Stimulated activated CD8-positive, alpha-beta memory T cell treated with anti-CD3 and anti-CD28 coated beads, Interleukin-7, amount 100 ng/mL, for 4 hours (primary cell): Measurements from ENCODE around the gene NME7.

ENCODE experiments used
- DNase-seq, 2 donors: peaks; one replicate each; pipeline ENCODE4 v3.0.0-alpha.2; 2020; ENCODE audit warnings: low read depth in 2 of 2

Gene NME7

GRCh38 chr1:169156580-169156979 is 211.0 kb downstream of the NME7 start:
- DNase-seq, result no peak

GRCh38 chr1:169155675-169156074 is 211.9 kb downstream of the NME7 start:
- DNase-seq, result no peak

GRCh38 chr1:169151338-169151837 is 216.2 kb downstream of the NME7 start:
- DNase-seq, result no peak

- no peak for DNase-seq
These were observed 216.8 kb downstream of the NME7 start for GRCh38 chr1:169150641-169151337.

GRCh38 chr1:169149555-169150286 is 217.9 kb downstream of the NME7 start:
- no peak for DNase-seq

GRCh38 chr1:169148472-169149252 is 218.9 kb downstream of the NME7 start:
- no peak for DNase-seq

- no peak for DNase-seq
These were observed 220.9 kb downstream of the NME7 start for GRCh38 chr1:169146576-169147214.

GRCh38 chr1:169144941-169145626 is 222.5 kb downstream of the NME7 start:
- DNase-seq, result no peak

GRCh38 chr1:169143984-169144383 is 223.6 kb downstream of the NME7 start:
- no peak for DNase-seq

GRCh38 chr1:169143346-169143745 is 224.3 kb downstream of the NME7 start:
- no peak for DNase-seq

- DNase-seq, result no peak
These were observed 225.5 kb downstream of the NME7 start for GRCh38 chr1:169142129-169142528.

- no peak for DNase-seq
These were observed 226.2 kb downstream of the NME7 start for GRCh38 chr1:169141356-169141755.

GRCh38 chr1:169138866-169139670 is 228.5 kb downstream of the NME7 start:
- no peak for DNase-seq

GRCh38 chr1:169137357-169137756 is 230.2 kb downstream of the NME7 start:
- DNase-seq, result no peak

- no peak for DNase-seq
These were observed 233.6 kb downstream of the NME7 start for GRCh38 chr1:169133801-169134502.

- DNase-seq, result no peak
These were observed 234.4 kb downstream of the NME7 start for GRCh38 chr1:169133228-169133576.

- no peak for DNase-seq
These were observed 234.9 kb downstream of the NME7 start for GRCh38 chr1:169132512-169133227.

GRCh38 chr1:169130683-169131082 is 236.9 kb downstream of the NME7 start:
- no peak for DNase-seq

- no peak for DNase-seq
These were observed 238.3 kb downstream of the NME7 start for GRCh38 chr1:169129109-169129784.
